Fibroblast of pulmonary artery (primary cell): ENCODE measurements around the gene RANBP3.

Experiments
- DNase-seq: peaks from one replicate; pipeline ENCODE4 v3.0.0-alpha.2; 2010; ENCODE audit warnings: low read depth
- H3K4me3 ChIP-seq: replicated peaks from 2 replicates; pipeline ENCODE4 v1.5.1; 2011; ENCODE audit warnings: low read depth, mild to moderate bottlenecking, control low read depth, low read length, moderate library complexity
- CTCF ChIP-seq: IDR thresholded peaks from 2 replicates; pipeline ENCODE4 v1.5.1; 2011; ENCODE audit warnings: mild to moderate bottlenecking, control low read depth, low read length, inconsistent platforms; ENCODE audit errors: missing control alignments

RANBP3 gene

DNA sequence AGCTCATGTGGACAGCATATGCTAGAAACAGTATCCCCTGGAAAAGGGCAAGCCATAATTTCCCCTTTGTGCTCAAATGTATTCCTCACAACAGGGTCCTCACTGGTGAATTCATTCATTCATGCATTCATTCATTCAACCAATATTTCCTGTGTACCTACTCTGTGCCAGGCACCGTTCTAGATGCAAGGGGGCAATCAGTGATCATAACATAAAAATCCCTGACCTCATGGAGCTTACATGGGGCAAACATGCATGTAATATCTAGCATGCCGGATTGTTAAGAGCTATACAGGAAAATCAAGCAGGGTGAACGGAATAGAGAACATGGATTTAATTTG is 2.6 kb downstream of the RANBP3 start:
- TF ChIP-seq CTCF = no peak
- no peak for DNase-seq
- H3K4me3 ChIP-seq = no peak overlapping the region

GRCh38 chr19:5974721-5975387 is 3.1 kb downstream of the RANBP3 start:
- DNase-seq = no peak
- TF ChIP-seq CTCF = no peak
- no peak overlapping the region for H3K4me3 ChIP-seq

DNA sequence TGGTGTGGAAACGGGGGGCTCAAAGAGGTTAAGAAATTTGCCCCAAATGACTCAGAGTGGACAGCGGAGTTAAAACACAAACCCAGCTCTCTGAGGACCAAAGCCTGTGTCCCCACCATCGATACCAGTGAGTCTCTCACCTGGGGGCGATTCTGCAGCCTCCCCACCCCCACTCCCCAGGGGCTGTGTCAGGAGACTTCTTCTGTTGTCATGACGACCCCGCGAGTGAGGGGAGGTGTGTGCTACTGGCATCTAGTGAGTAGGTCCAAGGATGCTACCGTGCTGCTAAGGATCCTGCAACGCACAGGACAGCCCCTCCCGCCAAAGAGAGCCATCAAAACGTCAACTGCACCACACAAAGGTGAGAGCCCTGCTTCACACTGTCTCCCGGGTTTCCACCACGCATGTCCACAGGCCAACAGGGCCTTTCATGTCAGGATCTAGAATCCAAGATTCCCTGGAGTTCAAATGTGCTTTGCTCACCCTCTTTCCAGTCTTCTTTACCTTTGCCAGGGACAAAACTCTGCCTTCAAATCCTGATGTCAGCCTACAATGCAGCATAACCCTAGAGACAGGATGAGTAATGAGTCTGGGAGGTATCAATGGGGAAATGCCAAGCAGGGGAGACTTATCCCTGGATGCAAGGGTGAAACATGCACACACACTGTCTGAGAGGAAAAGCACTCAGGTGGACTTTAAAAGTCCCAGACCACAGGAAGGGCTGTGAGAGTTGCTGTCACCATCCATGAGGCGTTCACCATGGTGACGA is 3.9 kb downstream of the RANBP3 start:
- TF ChIP-seq CTCF = no peak
- no peak overlapping the region for H3K4me3 ChIP-seq
- no peak for DNase-seq

- DNase-seq = no peak
- no peak overlapping the region for H3K4me3 ChIP-seq
- TF ChIP-seq CTCF = no peak
Observed at GRCh38 chr19:5973376-5973775, 4.6 kb downstream of the RANBP3 start.

GRCh38 chr19:5972355-5972731 is 5.6 kb downstream of the RANBP3 start:
- H3K4me3 ChIP-seq = no peak overlapping the region
- TF ChIP-seq CTCF = no peak
- DNase-seq = no peak

- no peak overlapping the region for H3K4me3 ChIP-seq
- TF ChIP-seq CTCF = no peak
- DNase-seq = no peak
Observed at GRCh38 chr19:5971714-5972354, 6.1 kb downstream of the RANBP3 start.

GRCh38 chr19:5969476-5969875 is 8.5 kb downstream of the RANBP3 start:
- no peak overlapping the region for H3K4me3 ChIP-seq
- no peak for DNase-seq
- no peak for TF ChIP-seq CTCF
